ENCODE data around the gene SPATS2. TPM values are rescaled to one million over a fixed set of nuclear protein-coding genes. Genes with fewer than 3 reads are reported as not detected.
A peak's percentile ranks its signal among the peaks of the same experiment; 100 is the strongest.
"Not testable (repeated sequence)": the region's sequence is repeated elsewhere in the genome, so short reads cannot be mapped to it uniquely, and the experiment has no call there.

The SPATS2 gene
- total RNA-seq, 1 experiment from 2014 or later, result 74.2 TPM

DNA sequence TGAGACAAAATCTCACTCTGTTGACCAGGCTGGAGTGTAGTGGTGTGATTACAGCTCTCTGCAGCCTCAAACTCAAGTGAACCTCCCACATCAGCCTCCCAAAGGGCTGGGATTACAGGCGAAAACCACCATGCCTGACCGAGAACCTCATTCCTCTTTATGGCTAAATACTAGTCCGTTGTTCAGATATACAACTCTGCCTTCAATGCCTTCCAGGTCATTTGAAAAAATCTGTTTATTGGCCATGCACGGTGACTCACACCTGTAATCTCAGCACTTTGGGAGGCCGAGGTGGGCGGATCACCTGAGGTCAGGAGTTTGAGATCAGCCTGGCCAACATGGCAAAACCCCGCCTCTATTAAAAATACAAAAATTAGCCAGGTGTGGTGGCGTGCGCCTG is 12.9 kb downstream of the SPATS2 start:
- Histone ChIP-seq H3K79me2 (ENCODE audit: insufficient read depth, low read length) (peaks cover 93% of the 10 kb centered on the region), H3K4me1 (ENCODE audit: control insufficient read depth in 1 of 2, insufficient read depth in 2 of 2, low read length in 2 of 2) (peaks cover 8 to 10% of the 10 kb centered on the region in 2 experiments), H3K4me2 (ENCODE audit: low read length) (peak overlapping the region; percentile 11; the same call in 1 of the 2 replicates)
- DNase-seq (ENCODE audit: low read depth, low spot score); RAD21 ChIA-PET (ENCODE audit: low non-redundant PET in 1 of 2, low total read pairs in 2 of 2, uncharacterized antibody in 2 of 2, unreplicated experiment in 2 of 2); H3K36me3 ChIP-seq (ENCODE audit: control insufficient read depth in 1 of 2, insufficient read depth in 2 of 2, low read length in 2 of 2); H3K4me3 ChIP-seq (replicated peaks in 1 of 2; ENCODE audit: low read depth in 1 of 2, low read length in 2 of 2); POLR2A ChIA-PET; H3K9ac ChIP-seq (ENCODE audit: low read length); H4K20me1 ChIP-seq (ENCODE audit: insufficient read depth); BruUV-seq (replicated peaks); CTCF ChIA-PET; intact Hi-C loops (cut with micrococcal nuclease); H3K27me3 ChIP-seq (ENCODE audit: insufficient read depth, low read length); H2AFZ ChIP-seq (ENCODE audit: low read depth, low read length, poor library complexity, severe bottlenecking); H3K9me2 ChIP-seq (ENCODE audit: insufficient read depth); H3K9me3 ChIP-seq (ENCODE audit: control insufficient read depth in 1 of 2, insufficient read depth in 1 of 2, low read depth in 1 of 2, low read length in 2 of 2); H3K27ac ChIP-seq (ENCODE audit: low read depth, low read length): not testable (repeated sequence)
- ATAC-seq, result peak; percentile 36; the same call in 1 of the 2 replicates

DNA sequence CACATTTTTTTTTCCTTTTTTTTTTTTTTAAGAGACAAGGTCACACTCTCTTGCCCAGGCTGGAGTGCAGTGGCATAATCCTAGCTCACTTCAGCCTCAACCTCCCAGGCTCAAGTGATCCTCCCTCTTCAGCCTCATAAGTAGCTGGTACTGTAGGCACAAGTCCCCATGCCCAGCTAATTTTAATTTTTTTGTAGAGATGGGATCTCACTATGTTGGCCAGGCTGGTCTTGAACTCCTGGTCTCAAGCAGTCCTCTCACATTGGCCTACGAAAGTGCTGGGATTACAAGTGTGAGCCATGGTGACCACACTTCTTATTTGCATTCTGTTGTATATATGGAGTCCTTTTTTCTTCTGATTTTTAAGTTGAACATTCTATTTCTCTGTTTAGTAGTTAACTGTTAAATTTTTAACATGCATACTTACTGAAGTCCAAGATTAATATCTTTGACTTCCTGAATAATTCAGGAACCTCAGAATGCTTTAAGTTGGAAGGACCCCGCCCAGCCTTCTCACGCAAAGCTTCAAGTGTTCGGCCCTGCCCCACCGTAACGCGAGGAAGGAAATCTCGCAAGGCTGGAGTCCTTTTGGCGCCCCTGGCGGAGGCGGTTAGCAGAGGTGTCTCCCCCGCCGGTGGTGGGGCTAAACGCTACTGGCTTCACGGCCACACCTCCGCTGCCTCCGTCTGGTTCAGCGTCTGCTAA is 21.6 kb downstream of the SPATS2 start:
- H3K4me3 ChIP-seq (replicated peaks in 1 of 2; ENCODE audit: low read depth in 1 of 2, low read length in 2 of 2), result no peak overlapping the region
- RAD21 ChIA-PET (ENCODE audit: low non-redundant PET in 1 of 2, low total read pairs in 2 of 2, uncharacterized antibody in 2 of 2, unreplicated experiment in 2 of 2), result no interaction called here
- no peaks in the 10 kb centered on the region for H3K27me3 ChIP-seq (ENCODE audit: insufficient read depth, low read length)
- H3K79me2 ChIP-seq (ENCODE audit: insufficient read depth, low read length), result peaks cover 100% of the 10 kb centered on the region
- no peaks in the 10 kb centered on the region for H3K9me3 ChIP-seq (ENCODE audit: control insufficient read depth in 1 of 2, insufficient read depth in 1 of 2, low read depth in 1 of 2, low read length in 2 of 2)
- POLR2A ChIA-PET, result no interaction called here
- H3K9ac ChIP-seq (ENCODE audit: low read length), result no peak overlapping the region
- CTCF ChIA-PET, result no interaction called here
- no peak for TF ChIP-seq EZH2 (IDR thresholded peaks at IDR 0.05)
- no peak for TF ChIP-seq TCF7L2 (IDR thresholded peaks at IDR 0.05; ENCODE audit: borderline replicate concordance, extremely low read depth, insufficient read depth, insufficient read length)
- no peak for TF ChIP-seq ZFX (IDR thresholded peaks at IDR 0.05)
- TF ChIP-seq SIN3A (IDR thresholded peaks at IDR 0.05; ENCODE audit: low read depth), result no peak
- TF ChIP-seq JUND (IDR thresholded peaks at IDR 0.05), result no peak
- TF ChIP-seq SP1 (IDR thresholded peaks at IDR 0.05; ENCODE audit: low read depth), result no peak
- no peak for TF ChIP-seq CEBPB (IDR thresholded peaks at IDR 0.05; ENCODE audit: low read depth)
- TF ChIP-seq EGR1 (IDR thresholded peaks at IDR 0.05; ENCODE audit: low read depth), result no peak
- TF ChIP-seq CBX3 (IDR thresholded peaks at IDR 0.05; ENCODE audit: low read depth), result no peak
- TF ChIP-seq SRF (IDR thresholded peaks at IDR 0.05; ENCODE audit: low read depth), result no peak
- TF ChIP-seq POLR2A (IDR thresholded peaks at IDR 0.05; ENCODE audit: borderline replicate concordance, extremely low read depth, insufficient read depth, insufficient read length), result no peak
- TF ChIP-seq EZH2phosphoT487 (IDR thresholded peaks at IDR 0.05; ENCODE audit: borderline replicate concordance), result no peak
- TF ChIP-seq YY1 (IDR thresholded peaks at IDR 0.05; ENCODE audit: extremely low read depth, insufficient replicate concordance, low read depth, low read length), result no peak
- TF ChIP-seq, protein P1, sequence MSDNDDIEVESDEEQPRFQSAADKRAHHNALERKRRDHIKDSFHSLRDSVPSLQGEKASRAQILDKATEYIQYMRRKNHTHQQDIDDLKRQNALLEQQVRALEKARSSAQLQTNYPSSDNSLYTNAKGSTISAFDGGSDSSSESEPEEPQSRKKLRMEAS (IDR thresholded peaks at IDR 0.05), result no peak
- no peak for TF ChIP-seq POLR2AphosphoS5 (IDR thresholded peaks at IDR 0.05; ENCODE audit: low read depth, low read length)
- TF ChIP-seq, protein P2, sequence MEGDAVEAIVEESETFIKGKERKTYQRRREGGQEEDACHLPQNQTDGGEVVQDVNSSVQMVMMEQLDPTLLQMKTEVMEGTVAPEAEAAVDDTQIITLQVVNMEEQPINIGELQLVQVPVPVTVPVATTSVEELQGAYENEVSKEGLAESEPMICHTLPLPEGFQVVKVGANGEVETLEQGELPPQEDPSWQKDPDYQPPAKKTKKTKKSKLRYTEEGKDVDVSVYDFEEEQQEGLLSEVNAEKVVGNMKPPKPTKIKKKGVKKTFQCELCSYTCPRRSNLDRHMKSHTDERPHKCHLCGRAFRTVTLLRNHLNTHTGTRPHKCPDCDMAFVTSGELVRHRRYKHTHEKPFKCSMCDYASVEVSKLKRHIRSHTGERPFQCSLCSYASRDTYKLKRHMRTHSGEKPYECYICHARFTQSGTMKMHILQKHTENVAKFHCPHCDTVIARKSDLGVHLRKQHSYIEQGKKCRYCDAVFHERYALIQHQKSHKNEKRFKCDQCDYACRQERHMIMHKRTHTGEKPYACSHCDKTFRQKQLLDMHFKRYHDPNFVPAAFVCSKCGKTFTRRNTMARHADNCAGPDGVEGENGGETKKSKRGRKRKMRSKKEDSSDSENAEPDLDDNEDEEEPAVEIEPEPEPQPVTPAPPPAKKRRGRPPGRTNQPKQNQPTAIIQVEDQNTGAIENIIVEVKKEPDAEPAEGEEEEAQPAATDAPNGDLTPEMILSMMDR (IDR thresholded peaks at IDR 0.05 in 2 of 3, conservative IDR thresholded peaks at IDR 0.05 in 1 of 3; ENCODE audit: borderline replicate concordance in 1 of 3, insufficient read depth in 1 of 3, low read depth in 2 of 3, low read length in 2 of 3), result no peak
- TF ChIP-seq, protein P3, sequence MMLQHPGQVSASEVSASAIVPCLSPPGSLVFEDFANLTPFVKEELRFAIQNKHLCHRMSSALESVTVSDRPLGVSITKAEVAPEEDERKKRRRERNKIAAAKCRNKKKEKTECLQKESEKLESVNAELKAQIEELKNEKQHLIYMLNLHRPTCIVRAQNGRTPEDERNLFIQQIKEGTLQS (IDR thresholded peaks at IDR 0.05), result no peak
- no peak for TF ChIP-seq FOSL1 (IDR thresholded peaks at IDR 0.05; ENCODE audit: low read depth)
- H2AFZ ChIP-seq (ENCODE audit: low read depth, low read length, poor library complexity, severe bottlenecking), result no peak overlapping the region
- peaks cover 5 to 7% of the 10 kb centered on the region in 2 experiments; a peak in 3 of 4 replicates for H3K4me1 ChIP-seq (ENCODE audit: control insufficient read depth in 1 of 2, insufficient read depth in 2 of 2, low read length in 2 of 2)
- no TSS peak for BruUV-seq (replicated peaks)
- no peaks in the 10 kb centered on the region; a peak in 2 of 4 replicates for H3K36me3 ChIP-seq (ENCODE audit: control insufficient read depth in 1 of 2, insufficient read depth in 2 of 2, low read length in 2 of 2)
- ATAC-seq, result no peak
- no peaks in the 10 kb centered on the region for H3K9me2 ChIP-seq (ENCODE audit: insufficient read depth)
- no peak for DNase-seq (ENCODE audit: low read depth, low spot score)
- no peaks in the 10 kb centered on the region for H4K20me1 ChIP-seq (ENCODE audit: insufficient read depth)
- intact Hi-C loops (cut with micrococcal nuclease), result no loop called here
- no peak overlapping the region for H3K27ac ChIP-seq (ENCODE audit: low read depth, low read length)
- no peak overlapping the region for H3K4me2 ChIP-seq (ENCODE audit: low read length)
